ENCODE measurements around the gene PRUNE1. TPM values are rescaled to one million over a fixed set of nuclear protein-coding genes. Genes with fewer than 3 reads are reported as not detected.

The PRUNE1 gene
- total RNA-seq, 2 experiments from 2014 or later: 18.8 to 20.8 TPM

- peaks cover 56% of the 10 kb centered on the region for H3K36me3 ChIP-seq (ENCODE audit: insufficient read depth, low read length)
- H4K20me1 ChIP-seq (ENCODE audit: insufficient read depth, low read length): no peaks in the 10 kb centered on the region
Measured at GRCh38 chr1:150968491-150968890, 39.8 kb upstream of the PRUNE1 start.

DNA sequence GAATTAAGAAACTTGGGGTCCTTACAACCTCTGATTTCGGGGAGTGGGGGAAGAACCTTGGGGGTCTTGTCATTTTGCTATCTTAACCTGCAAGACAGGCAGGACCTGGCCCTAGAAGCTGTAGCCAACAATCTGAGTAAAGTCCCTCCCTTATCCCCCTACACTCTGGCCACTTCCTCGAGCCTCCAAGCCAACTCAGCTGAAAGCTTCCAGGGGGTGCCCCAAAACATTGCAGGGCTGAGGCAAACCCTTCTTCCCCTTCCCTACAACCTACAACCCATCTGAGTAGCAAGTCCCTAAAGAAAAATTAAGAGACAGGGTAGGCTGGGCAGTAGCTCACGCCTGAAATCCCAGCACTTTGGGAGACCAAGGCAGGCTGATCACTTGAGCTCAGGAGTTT is 38.6 kb upstream of the PRUNE1 start:
- no peak for TF ChIP-seq EZH2phosphoT487 (IDR thresholded peaks at IDR 0.05; ENCODE audit: borderline replicate concordance, low read depth, low read length)
- TF ChIP-seq, protein P1, sequence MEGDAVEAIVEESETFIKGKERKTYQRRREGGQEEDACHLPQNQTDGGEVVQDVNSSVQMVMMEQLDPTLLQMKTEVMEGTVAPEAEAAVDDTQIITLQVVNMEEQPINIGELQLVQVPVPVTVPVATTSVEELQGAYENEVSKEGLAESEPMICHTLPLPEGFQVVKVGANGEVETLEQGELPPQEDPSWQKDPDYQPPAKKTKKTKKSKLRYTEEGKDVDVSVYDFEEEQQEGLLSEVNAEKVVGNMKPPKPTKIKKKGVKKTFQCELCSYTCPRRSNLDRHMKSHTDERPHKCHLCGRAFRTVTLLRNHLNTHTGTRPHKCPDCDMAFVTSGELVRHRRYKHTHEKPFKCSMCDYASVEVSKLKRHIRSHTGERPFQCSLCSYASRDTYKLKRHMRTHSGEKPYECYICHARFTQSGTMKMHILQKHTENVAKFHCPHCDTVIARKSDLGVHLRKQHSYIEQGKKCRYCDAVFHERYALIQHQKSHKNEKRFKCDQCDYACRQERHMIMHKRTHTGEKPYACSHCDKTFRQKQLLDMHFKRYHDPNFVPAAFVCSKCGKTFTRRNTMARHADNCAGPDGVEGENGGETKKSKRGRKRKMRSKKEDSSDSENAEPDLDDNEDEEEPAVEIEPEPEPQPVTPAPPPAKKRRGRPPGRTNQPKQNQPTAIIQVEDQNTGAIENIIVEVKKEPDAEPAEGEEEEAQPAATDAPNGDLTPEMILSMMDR (conservative IDR thresholded peaks at IDR 0.05; ENCODE audit: low read length): no peak
- H2AFZ ChIP-seq (ENCODE audit: low read length): no peak overlapping the region
- no peak overlapping the region for H3K27ac ChIP-seq (ENCODE audit: low read depth, low read length, poor library complexity, severe bottlenecking)
- H3K4me3 ChIP-seq (ENCODE audit: low read depth, low read length, poor library complexity, severe bottlenecking): no peak overlapping the region
- H3K4me1 ChIP-seq (ENCODE audit: insufficient read depth, low read length, poor library complexity, severe bottlenecking): peaks cover 17% of the 10 kb centered on the region
- H3K9me2 ChIP-seq (ENCODE audit: insufficient read depth, low read length): no peaks in the 10 kb centered on the region
- DNase-seq (ENCODE audit: low spot score): no peak
- intact Hi-C loops (cut with micrococcal nuclease; ENCODE audit: unreplicated experiment): loop anchor here (10.0 kb wide), 1 partner anchor 505 kb away; no protein-coding TSS in a partner anchor
- POLR2A ChIA-PET: interaction anchor here (0.7 kb wide), 2 partner anchors 19 to 55 kb away, joined by 3 read pairs; no protein-coding TSS in a partner anchor
- H4K20me1 ChIP-seq (ENCODE audit: insufficient read depth, low read length): no peaks in the 10 kb centered on the region
- BruUV-seq (replicated peaks): no TSS peak
- H3K36me3 ChIP-seq (ENCODE audit: insufficient read depth, low read length): peaks cover 45% of the 10 kb centered on the region
- no peak overlapping the region for H3K4me2 ChIP-seq (ENCODE audit: low read length)
- CTCF ChIA-PET (ENCODE audit: unreplicated experiment): no interaction called here
- no peaks in the 10 kb centered on the region for H3K9me3 ChIP-seq (ENCODE audit: low read length)
- H3K79me2 ChIP-seq (ENCODE audit: insufficient read depth, low read depth, low read length): peaks cover 40% of the 10 kb centered on the region; the same call in 1 of the 2 replicates

More at GRCh38 chr1:150968491-150968890, 39.8 kb upstream of the PRUNE1 start:
- no peak overlapping the region for H3K4me2 ChIP-seq (ENCODE audit: low read length)
- ChIA-PET POLR2A (no interaction called here), CTCF (ENCODE audit: unreplicated experiment) (no interaction called here)
- H3K9me3 ChIP-seq (ENCODE audit: low read length): no peaks in the 10 kb centered on the region
- peaks cover 17% of the 10 kb centered on the region for H3K4me1 ChIP-seq (ENCODE audit: insufficient read depth, low read length, poor library complexity, severe bottlenecking)
- TF ChIP-seq EZH2phosphoT487 (IDR thresholded peaks at IDR 0.05; ENCODE audit: borderline replicate concordance, low read depth, low read length): no peak
- TF ChIP-seq, protein P1 (conservative IDR thresholded peaks at IDR 0.05; ENCODE audit: low read length): no peak
- no peak overlapping the region for H3K4me3 ChIP-seq (ENCODE audit: low read depth, low read length, poor library complexity, severe bottlenecking)
- BruUV-seq (replicated peaks): no TSS peak
- DNase-seq (ENCODE audit: low spot score): no peak
- intact Hi-C loops (cut with micrococcal nuclease; ENCODE audit: unreplicated experiment): no loop called here
- no peak overlapping the region for H3K27ac ChIP-seq (ENCODE audit: low read depth, low read length, poor library complexity, severe bottlenecking)
- H3K9me2 ChIP-seq (ENCODE audit: insufficient read depth, low read length): no peaks in the 10 kb centered on the region
- peaks cover 34% of the 10 kb centered on the region; the same call in 1 of the 2 replicates for H3K79me2 ChIP-seq (ENCODE audit: insufficient read depth, low read depth, low read length)
- no peak overlapping the region for H2AFZ ChIP-seq (ENCODE audit: low read length)

DNA sequence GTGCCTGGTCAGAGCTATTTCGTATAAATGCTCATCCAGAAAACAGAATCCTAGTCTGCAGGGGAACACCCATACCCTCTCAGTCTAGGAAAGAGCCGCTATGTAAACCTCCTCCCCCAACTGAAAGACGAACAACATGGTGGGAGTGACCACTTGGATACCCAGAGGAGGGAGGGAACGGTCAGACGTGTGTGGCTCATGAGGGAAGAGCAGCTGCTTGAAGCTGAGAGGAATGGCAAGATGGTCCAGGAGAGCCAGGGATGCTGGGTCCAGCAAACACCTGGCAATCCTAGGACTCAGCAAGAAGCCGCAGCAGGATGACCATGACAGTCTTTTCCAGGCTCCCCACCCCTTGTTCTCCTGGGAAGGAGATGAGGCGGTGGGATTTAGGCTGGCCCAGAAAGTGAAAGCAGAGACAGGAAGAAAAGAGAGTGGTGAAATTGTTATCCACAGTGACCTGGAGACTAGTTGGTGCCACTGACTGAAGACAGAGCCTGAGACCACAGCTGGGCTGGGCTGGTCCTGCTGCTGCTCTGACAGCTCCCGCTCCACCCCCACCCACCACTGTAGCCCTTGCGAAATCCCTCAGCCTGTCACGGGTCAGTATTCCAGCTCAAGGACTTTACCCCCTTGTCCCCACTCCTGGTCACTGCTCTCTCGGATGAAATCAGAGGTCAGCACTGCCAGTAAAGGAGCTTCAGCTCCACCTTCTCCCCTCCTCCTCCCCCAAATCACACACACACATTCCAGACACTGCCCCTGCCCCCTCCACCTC is 37.3 kb upstream of the PRUNE1 start:
- TF ChIP-seq, protein P1 (conservative IDR thresholded peaks at IDR 0.05; ENCODE audit: low read length): no peak
- TF ChIP-seq EZH2phosphoT487 (IDR thresholded peaks at IDR 0.05; ENCODE audit: borderline replicate concordance, low read depth, low read length): no peak
- Histone ChIP-seq H3K4me2 (ENCODE audit: low read length) (no peak overlapping the region), H3K9me2 (ENCODE audit: insufficient read depth, low read length) (no peaks in the 10 kb centered on the region), H3K9me3 (ENCODE audit: low read length) (no peaks in the 10 kb centered on the region), H3K4me3 (ENCODE audit: low read depth, low read length, poor library complexity, severe bottlenecking) (no peak overlapping the region), H2AFZ (ENCODE audit: low read length) (no peak overlapping the region), H3K27ac (ENCODE audit: low read depth, low read length, poor library complexity, severe bottlenecking) (no peak overlapping the region), H3K79me2 (ENCODE audit: insufficient read depth, low read depth, low read length) (peaks cover 40% of the 10 kb centered on the region; the same call in 1 of the 2 replicates), H3K36me3 (ENCODE audit: insufficient read depth, low read length) (peaks cover 32% of the 10 kb centered on the region), H3K4me1 (ENCODE audit: insufficient read depth, low read length, poor library complexity, severe bottlenecking) (peaks cover 23% of the 10 kb centered on the region), H4K20me1 (ENCODE audit: insufficient read depth, low read length) (no peaks in the 10 kb centered on the region)
- POLR2A ChIA-PET: interaction anchor here (0.8 kb wide), 1 partner anchor 702 kb away, joined by 5 read pairs; no protein-coding TSS in a partner anchor
- no TSS peak for BruUV-seq (replicated peaks)
- intact Hi-C loops (cut with micrococcal nuclease; ENCODE audit: unreplicated experiment): loop anchor here (10.0 kb wide), 1 partner anchor 506 kb away; no protein-coding TSS in a partner anchor
- CTCF ChIA-PET (ENCODE audit: unreplicated experiment): interaction anchor here (0.5 kb wide), 1 partner anchor 274 kb away, joined by 3 read pairs; the partner anchor contains the start of gene GOLPH3L
- DNase-seq (ENCODE audit: low spot score): no peak

All from OCI-LY7 (cell line).